HepG2 (cell line): ENCODE data around the gene WSB1. TPM values are rescaled to one million over a fixed set of nuclear protein-coding genes. Genes with fewer than 3 reads are reported as not detected.

ENCODE experiments used
- EZH2 ChIP-seq: conservative IDR thresholded peaks from 2 replicates; pipeline ENCODE4 v1.6.1; 2012; ENCODE audit warnings: mild to moderate bottlenecking, low read depth, low read length, moderate library complexity
- HOXA3 ChIP-seq: sonication (generic); formaldehyde crosslinking; IDR thresholded peaks from 2 replicates; pipeline ENCODE4 v1.5.0; 2020; ENCODE audit warnings: missing genetic modification reagents
- IRF9 ChIP-seq: sonication (generic); formaldehyde crosslinking; IDR thresholded peaks from 2 replicates; pipeline ENCODE4 v1.8.0; 2022; ENCODE audit warnings: missing genetic modification reagents, mild to moderate bottlenecking, borderline replicate concordance
- NCOA5 ChIP-seq: sonication (generic); formaldehyde crosslinking; IDR thresholded peaks from 2 replicates; pipeline ENCODE4 v1.4.0; 2020; ENCODE audit warnings: missing genetic modification reagents
- PHF20 ChIP-seq: sonication (generic); formaldehyde crosslinking; IDR thresholded peaks from 2 replicates; pipeline ENCODE4 v1.5.0; 2020; ENCODE audit warnings: mild to moderate bottlenecking, missing genetic modification reagents
- PRDM4 ChIP-seq: sonication (generic); formaldehyde crosslinking; IDR thresholded peaks from 2 replicates; pipeline ENCODE4 v1.9.0; 2021; ENCODE audit warnings: missing genetic modification reagents, borderline replicate concordance
- RERE ChIP-seq: IDR thresholded peaks from 2 replicates; pipeline ENCODE4 v1.6.1; 2016; ENCODE audit warnings: low read depth, missing genetic modification reagents, missing compliant biosample characterization
- RFX5 ChIP-seq: IDR thresholded peaks from 2 replicates; pipeline ENCODE4 v1.6.1; 2011; ENCODE audit warnings: low read depth, low read length, improper control_type of control experiment
- SOX6 ChIP-seq, 2 experiments: fragments of 450-650 bp in 1 of 2; sonication (generic) in 1 of 2; formaldehyde crosslinking in 1 of 2; IDR thresholded peaks; 2 replicates each; pipeline versions ENCODE4 v1.4.0 to v1.6.1; 2017 to 2020; ENCODE audit warnings: antibody characterized with exemption in 1 of 2, mild to moderate bottlenecking in 1 of 2, missing genetic modification reagents in 1 of 2
- SP1 ChIP-seq, 2 experiments: fragments of 450-650 bp in 1 of 2; sonication (generic) in 1 of 2; formaldehyde crosslinking in 1 of 2; IDR thresholded peaks; 2 replicates each; pipeline versions ENCODE4 v1.4.0 to v1.6.1; 2016 to 2020; ENCODE audit warnings: missing genetic modification reagents in 1 of 2
- TOE1 ChIP-seq: sonication (generic); formaldehyde crosslinking; IDR thresholded peaks from 2 replicates; pipeline ENCODE4 v1.4.0; 2020; ENCODE audit warnings: mild to moderate bottlenecking, missing genetic modification reagents
- ZBTB7A ChIP-seq: sonication (generic); formaldehyde crosslinking; IDR thresholded peaks from 2 replicates; pipeline ENCODE4 v1.8.0; 2022; ENCODE audit warnings: mild to moderate bottlenecking, missing genetic modification reagents
- ZFX ChIP-seq: sonication (generic); formaldehyde crosslinking; IDR thresholded peaks from 2 replicates; pipeline ENCODE4 v1.4.0; 2020; ENCODE audit warnings: mild to moderate bottlenecking, low read depth, missing genetic modification reagents, moderate library complexity
- ZKSCAN8 ChIP-seq: IDR thresholded peaks from 2 replicates; pipeline ENCODE4 v1.6.1; 2016; ENCODE audit warnings: borderline replicate concordance, missing genetic modification reagents, missing compliant biosample characterization
- ZNF335 ChIP-seq: sonication (generic); formaldehyde crosslinking; IDR thresholded peaks from 2 replicates; pipeline ENCODE4 v1.4.0; 2020; ENCODE audit warnings: missing genetic modification reagents
- ZNF503 ChIP-seq: sonication (generic); formaldehyde crosslinking; IDR thresholded peaks from 2 replicates; pipeline ENCODE4 v1.4.0; 2020; ENCODE audit warnings: missing genetic modification reagents
- polyA plus RNA-seq, 8 experiments: library from polyadenylated mRNA; depleted of rRNA in 3 of 8; stranded (reverse) in 7 of 8; unstranded in 1 of 8; fragments of >200 nt; fragmentation: Illumina TruSeq in 4 of 8; extraction: Trizol in 4 of 8; gene quantifications; 2 replicates each; pipeline versions ENCODE4 v1.2.1 to v1.2.3, GENCODE V29; 2011 to 2016; ENCODE audit warnings: low read depth in 4 of 8, missing spikeins in 1 of 8, mixed read lengths in 1 of 8; ENCODE audit not compliant: insufficient read depth in 1 of 8
- total RNA-seq, 5 experiments: library from RNA; depleted of rRNA; stranded (reverse); fragments of >200 nt; fragmentation: Illumina TruSeq; extraction: Trizol; gene quantifications; 2 replicates each; pipeline ENCODE4 v1.2.3, GENCODE V29; 2016; ENCODE audit warnings: low read depth in 1 of 5

WSB1 gene
- total and polyA plus RNA-seq, 2 of the 13 experiments (the other 11 are each of a cell fraction or from before 2014, with no cell fraction given) = 81.3 to 294 TPM

- TF ChIP-seq SOX6 (IDR thresholded peaks at IDR 0.05) (no peak), SOX6 (CRISPR knock-in tag; IDR thresholded peaks at IDR 0.05) (peak; percentile 74), ZNF335 (CRISPR knock-in tag) (peak; percentile 86), ZKSCAN8 (CRISPR knock-in tag) (peak; percentile 64; the same call in 1 of the 2 replicates), ZFX (CRISPR knock-in tag) (peak; percentile 92), NCOA5 (CRISPR knock-in tag) (0 out of 2 replicates have a peak, but pooled peaks have one; percentile 55), HOXA3 (peak; percentile 98), RERE (CRISPR knock-in tag) (peak; percentile 41; the same call in 1 of the 2 replicates), ZBTB7A (CRISPR knock-in tag) (peak; percentile 43; the same call in 1 of the 2 replicates), SP1 (IDR thresholded peaks at IDR 0.05) (no peak), SP1 (CRISPR knock-in tag; IDR thresholded peaks at IDR 0.05) (peak; percentile 76), ZNF503 (CRISPR knock-in tag) (no peak), TOE1 (peak; percentile 38; the same call in 1 of the 2 replicates), RFX5 (peak; percentile 72; the same call in 1 of the 2 replicates), IRF9 (CRISPR knock-in tag) (no peak), EZH2 (no peak), PHF20 (CRISPR knock-in tag) (peak; percentile 75), PRDM4 (peak; percentile 79; the same call in 1 of the 2 replicates)
Observed at GRCh38 chr17:27293898-27294688, at the start of gene WSB1 (continued).
